ENCODE measurements around the gene MAL. TPM values are rescaled to one million over a fixed set of nuclear protein-coding genes. Genes with fewer than 3 reads are reported as not detected.

Gene MAL
- total RNA-seq, 1 donor from 2014 or later, result not detected

- Mint-ChIP-seq H3K27ac (no peak overlapping the region), H3K4me1 (peaks cover 2% of the 10 kb centered on the region), H3K27me3 (peaks cover 10% of the 10 kb centered on the region), H3K4me3 (no peak overlapping the region), H3K36me3 (ENCODE audit: low read depth) (no peaks in the 10 kb centered on the region), H3K9me3 (no peaks in the 10 kb centered on the region)
- CTCF ChIA-PET, result no interaction called here
- POLR2A ChIA-PET, result no interaction called here
- intact Hi-C loops (cut with micrococcal nuclease), result no loop called here
- DNase-seq (no peak), ATAC-seq (ENCODE audit: low read depth) (no peak)
- TF ChIP-seq CTCF (IDR thresholded peaks at IDR 0.05), result no peak
Observed at GRCh38 chr2:95050385-95051300, 25.1 kb downstream of the MAL start.

- ChIA-PET CTCF (no interaction called here), POLR2A (no interaction called here)
- intact Hi-C loops (cut with micrococcal nuclease), result no loop called here
- H3K4me1 Mint-ChIP-seq, result peaks cover 2% of the 10 kb centered on the region
- H3K27ac Mint-ChIP-seq, result no peak overlapping the region
- TF ChIP-seq CTCF (IDR thresholded peaks at IDR 0.05), result no peak
- ATAC-seq (ENCODE audit: low read depth), result no peak
- H3K27me3 Mint-ChIP-seq, result peaks cover 11% of the 10 kb centered on the region
- DNase-seq, result no peak
- H3K4me3 Mint-ChIP-seq, result no peak overlapping the region
- no peaks in the 10 kb centered on the region for H3K36me3 Mint-ChIP-seq (ENCODE audit: low read depth)
- H3K9me3 Mint-ChIP-seq, result no peaks in the 10 kb centered on the region
Observed at GRCh38 chr2:95051626-95052025, 26.1 kb downstream of the MAL start.

DNA sequence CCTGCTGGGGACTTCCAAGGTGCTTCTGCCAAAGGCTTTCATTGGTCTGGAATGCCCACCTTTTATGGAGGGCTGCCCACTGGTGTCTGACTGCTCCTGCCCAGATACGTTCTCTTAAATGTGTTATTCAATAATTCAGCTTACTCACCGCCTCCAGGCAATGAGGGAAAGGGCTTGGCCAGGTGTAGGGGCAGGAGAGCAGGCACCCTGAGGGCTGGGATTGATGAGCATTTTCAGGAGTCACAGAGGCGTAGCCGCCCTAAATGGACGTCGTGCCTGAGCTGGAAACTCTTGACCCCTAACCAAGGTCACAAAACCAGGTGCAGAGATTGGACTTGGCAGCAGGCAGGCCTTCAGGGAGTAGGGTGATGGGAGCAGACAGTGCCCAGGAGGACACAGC is 26.8 kb downstream of the MAL start:
- ATAC-seq (ENCODE audit: low read depth) (no peak), DNase-seq (no peak)
- peaks cover 11% of the 10 kb centered on the region for H3K27me3 Mint-ChIP-seq
- no peaks in the 10 kb centered on the region for H3K9me3 Mint-ChIP-seq
- no peaks in the 10 kb centered on the region for H3K36me3 Mint-ChIP-seq (ENCODE audit: low read depth)
- intact Hi-C loops (cut with micrococcal nuclease), result no loop called here
- POLR2A ChIA-PET, result no interaction called here
- no peak overlapping the region for H3K27ac Mint-ChIP-seq
- no peak overlapping the region for H3K4me3 Mint-ChIP-seq
- CTCF ChIA-PET, result no interaction called here
- peaks cover 2% of the 10 kb centered on the region for H3K4me1 Mint-ChIP-seq
- no peak for TF ChIP-seq CTCF (IDR thresholded peaks at IDR 0.05)

DNA sequence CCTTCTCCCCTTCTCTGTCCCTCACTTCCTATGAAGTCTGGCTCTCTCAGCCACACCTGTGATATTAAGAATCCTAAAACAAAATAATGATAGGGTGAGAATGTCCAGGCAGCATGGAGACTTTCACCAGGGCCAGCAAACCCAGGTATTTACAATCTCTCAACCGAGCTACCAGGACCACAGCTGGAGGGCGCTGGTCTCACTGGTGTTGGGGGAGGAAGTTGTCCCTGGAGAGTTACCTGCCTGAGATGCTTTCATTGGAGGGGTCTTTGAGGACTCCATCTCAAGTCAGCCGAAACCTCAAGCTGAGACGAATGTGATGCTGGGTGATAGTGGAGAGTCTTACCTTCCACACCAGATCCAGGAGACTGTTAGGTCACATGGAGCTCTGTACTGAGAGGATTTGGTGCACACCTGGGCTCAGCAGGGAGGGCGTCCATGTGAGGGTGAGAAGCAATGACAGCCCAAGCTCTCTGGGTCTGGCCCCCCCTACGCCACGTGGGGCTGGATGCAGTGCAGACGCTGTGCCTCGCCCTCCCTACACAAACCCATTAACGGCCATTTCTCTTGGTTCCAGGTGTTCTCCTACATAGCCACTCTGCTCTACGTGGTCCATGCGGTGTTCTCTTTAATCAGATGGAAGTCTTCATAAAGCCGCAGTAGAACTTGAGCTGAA is 27.4 kb downstream of the MAL start:
- no peaks in the 10 kb centered on the region for H3K9me3 Mint-ChIP-seq
- H3K27ac Mint-ChIP-seq, result no peak overlapping the region
- DNase-seq (no peak), ATAC-seq (ENCODE audit: low read depth) (no peak)
- no peak overlapping the region for H3K4me3 Mint-ChIP-seq
- TF ChIP-seq CTCF (IDR thresholded peaks at IDR 0.05), result no peak
- intact Hi-C loops (cut with micrococcal nuclease), result no loop called here
- no peaks in the 10 kb centered on the region for H3K36me3 Mint-ChIP-seq (ENCODE audit: low read depth)
- peaks cover 2% of the 10 kb centered on the region for H3K4me1 Mint-ChIP-seq
- POLR2A ChIA-PET, result no interaction called here
- CTCF ChIA-PET, result interaction anchor here (0.7 kb wide), 1 partner anchor 10 kb away, joined by 3 read pairs; no protein-coding TSS in a partner anchor
- peaks cover 11% of the 10 kb centered on the region for H3K27me3 Mint-ChIP-seq

DNA sequence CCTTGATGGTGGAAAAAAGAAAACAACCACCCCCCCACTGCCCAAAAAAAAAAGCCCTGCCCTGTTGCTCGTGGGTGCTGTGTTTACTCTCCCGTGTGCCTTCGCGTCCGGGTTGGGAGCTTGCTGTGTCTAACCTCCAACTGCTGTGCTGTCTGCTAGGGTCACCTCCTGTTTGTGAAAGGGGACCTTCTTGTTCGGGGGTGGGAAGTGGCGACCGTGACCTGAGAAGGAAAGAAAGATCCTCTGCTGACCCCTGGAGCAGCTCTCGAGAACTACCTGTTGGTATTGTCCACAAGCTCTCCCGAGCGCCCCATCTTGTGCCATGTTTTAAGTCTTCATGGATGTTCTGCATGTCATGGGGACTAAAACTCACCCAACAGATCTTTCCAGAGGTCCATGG is 28.0 kb downstream of the MAL start:
- DNase-seq (no peak), ATAC-seq (ENCODE audit: low read depth) (no peak)
- CTCF ChIA-PET, result interaction anchor here (0.7 kb wide), 1 partner anchor 10 kb away, joined by 3 read pairs; no protein-coding TSS in a partner anchor
- POLR2A ChIA-PET, result no interaction called here
- no peak for TF ChIP-seq CTCF (IDR thresholded peaks at IDR 0.05)
- no peak overlapping the region for H3K4me3 Mint-ChIP-seq
- intact Hi-C loops (cut with micrococcal nuclease), result no loop called here
- H3K9me3 Mint-ChIP-seq, result no peaks in the 10 kb centered on the region
- peaks cover 2% of the 10 kb centered on the region for H3K4me1 Mint-ChIP-seq
- peaks cover 15% of the 10 kb centered on the region for H3K27me3 Mint-ChIP-seq
- no peak overlapping the region for H3K27ac Mint-ChIP-seq
- no peaks in the 10 kb centered on the region for H3K36me3 Mint-ChIP-seq (ENCODE audit: low read depth)

All from activated B cell treated with CpG ODN at 0.5 μM for 24 hours (primary cell).